Vagina (tissue), 2 donors: Measurements from ENCODE around the gene ITGA6.

Experiments used
- POLR2A ChIP-seq, 2 donors: fragments of 450-650 bp; IDR thresholded peaks; one replicate each; pipeline ENCODE4 v1.6.1; 2017; ENCODE audit warnings: antibody characterized with exemption in 2 of 2, mild to moderate bottlenecking in 2 of 2, moderate library complexity in 2 of 2
- POLR2AphosphoS5 ChIP-seq, 2 donors: sonication (generic); formaldehyde crosslinking; IDR thresholded peaks; one replicate each; pipeline ENCODE4 v1.9.0; 2017; ENCODE audit warnings: antibody characterized with exemption in 2 of 2, mild to moderate bottlenecking in 2 of 2, low read depth in 1 of 2; ENCODE audit not compliant: insufficient read depth in 1 of 2
- TF ChIP-seq, protein P1 (sequence below), 3 experiments: fragments of 450-650 bp in 2 of 3; fragments of 200-600 bp in 1 of 3; sonication (generic) in 1 of 3; IDR thresholded peaks; one replicate each; pipeline ENCODE4 v1.5.1; 2017 to 2019; ENCODE audit warnings: antibody characterized with exemption in 3 of 3, mild to moderate bottlenecking in 2 of 3, moderate library complexity in 2 of 3

DNA sequence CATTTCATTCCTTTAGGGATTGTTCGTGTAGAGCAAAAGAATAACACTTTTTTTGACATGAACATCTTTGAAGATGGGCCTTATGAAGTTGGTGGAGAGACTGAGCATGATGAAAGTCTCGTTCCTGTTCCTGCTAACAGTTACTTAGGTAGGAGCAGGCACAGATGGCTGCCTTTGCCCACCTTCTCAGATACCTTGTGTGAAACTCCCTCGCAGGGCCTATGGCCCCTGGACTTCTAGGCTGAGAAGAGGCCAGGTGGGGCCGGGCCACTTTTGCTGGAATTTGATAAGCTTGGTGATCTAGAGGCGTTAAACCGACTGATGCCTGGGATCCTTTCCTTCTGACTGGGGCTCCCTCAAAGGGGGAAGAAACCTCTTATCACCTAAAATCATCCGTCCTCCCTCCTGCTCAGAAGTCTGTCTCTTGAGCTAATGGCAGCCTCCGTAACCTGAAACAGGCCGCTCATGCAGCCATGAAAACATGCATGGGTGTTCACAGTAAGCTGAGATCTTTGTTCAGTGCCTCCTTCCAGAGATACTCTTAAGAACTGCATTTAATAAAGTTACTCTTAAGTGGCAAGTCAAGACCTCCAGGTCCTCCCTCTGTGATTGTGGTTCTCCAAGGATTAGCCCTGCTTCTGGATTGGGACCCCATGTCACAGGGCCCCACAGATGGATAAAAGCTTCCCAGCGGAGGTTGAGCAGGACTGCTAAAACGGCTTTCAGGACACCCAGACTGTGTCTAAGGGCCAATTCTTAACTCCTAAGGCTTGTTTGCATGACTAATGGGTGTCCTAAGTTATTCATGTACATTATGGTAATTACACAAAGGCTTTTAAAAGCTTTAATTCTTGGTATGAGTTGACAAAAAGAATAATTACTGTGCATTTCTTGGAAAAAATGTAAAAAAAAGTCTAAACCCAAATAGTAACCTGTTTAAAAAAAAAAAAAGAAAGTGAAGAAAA, 43.9 kb downstream of the ITGA6 start:
- no peak for TF ChIP-seq POLR2A (IDR thresholded peaks at IDR 0.05)
- TF ChIP-seq, protein P1, sequence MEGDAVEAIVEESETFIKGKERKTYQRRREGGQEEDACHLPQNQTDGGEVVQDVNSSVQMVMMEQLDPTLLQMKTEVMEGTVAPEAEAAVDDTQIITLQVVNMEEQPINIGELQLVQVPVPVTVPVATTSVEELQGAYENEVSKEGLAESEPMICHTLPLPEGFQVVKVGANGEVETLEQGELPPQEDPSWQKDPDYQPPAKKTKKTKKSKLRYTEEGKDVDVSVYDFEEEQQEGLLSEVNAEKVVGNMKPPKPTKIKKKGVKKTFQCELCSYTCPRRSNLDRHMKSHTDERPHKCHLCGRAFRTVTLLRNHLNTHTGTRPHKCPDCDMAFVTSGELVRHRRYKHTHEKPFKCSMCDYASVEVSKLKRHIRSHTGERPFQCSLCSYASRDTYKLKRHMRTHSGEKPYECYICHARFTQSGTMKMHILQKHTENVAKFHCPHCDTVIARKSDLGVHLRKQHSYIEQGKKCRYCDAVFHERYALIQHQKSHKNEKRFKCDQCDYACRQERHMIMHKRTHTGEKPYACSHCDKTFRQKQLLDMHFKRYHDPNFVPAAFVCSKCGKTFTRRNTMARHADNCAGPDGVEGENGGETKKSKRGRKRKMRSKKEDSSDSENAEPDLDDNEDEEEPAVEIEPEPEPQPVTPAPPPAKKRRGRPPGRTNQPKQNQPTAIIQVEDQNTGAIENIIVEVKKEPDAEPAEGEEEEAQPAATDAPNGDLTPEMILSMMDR (IDR thresholded peaks at IDR 0.05) = no peak
- TF ChIP-seq POLR2AphosphoS5 (IDR thresholded peaks at IDR 0.05; ENCODE audit: insufficient read depth in 1 of 2, low read depth in 1 of 2) = no peak
